MCF 10A (cell line): Measurements from ENCODE around the gene LPO. TPM values are rescaled to one million over a fixed set of nuclear protein-coding genes. Genes with fewer than 3 reads are reported as not detected.

Source experiments
- BruUV-seq: library from RNA; stranded (reverse); fragments of 400-500 nt; replicated peaks from 2 replicates; lab custom pipeline; 2021; lab: Mats Ljungman, UMichigan
- CTCF ChIA-PET: fragments of 300-600 bp; sonication (Branson Sonifier 250); formaldehyde crosslinking; extraction: SDS; loops from one replicate; lab custom pipeline; 2021; ENCODE audit warnings: antibody characterized with exemption, inconsistent platforms; lab: Yijun Ruan, JAX
- POLR2A ChIA-PET: fragments of 300-600, 350-650 bp; sonication (Branson Sonifier 250); formaldehyde crosslinking; extraction: SDS; loops from one replicate; lab custom pipeline; 2020; ENCODE audit warnings: antibody characterized with exemption, inconsistent platforms; lab: Yijun Ruan, JAX
- DNase-seq: peaks from one replicate; pipeline ENCODE4 v3.0.0-alpha.2; 2018; ENCODE audit not compliant: unreplicated experiment
- H3K27ac Mint-ChIP-seq: one replicate; pipeline ENCODE4 v1.8.0; 2022; ENCODE audit warnings: mild to moderate bottlenecking, low read depth, mixed read lengths; ENCODE audit not compliant: unreplicated experiment
- H3K27me3 Mint-ChIP-seq: one replicate; pipeline ENCODE4 v1.8.0; 2022; ENCODE audit warnings: mixed read lengths; ENCODE audit not compliant: insufficient read depth, unreplicated experiment
- H3K36me3 Mint-ChIP-seq: one replicate; pipeline ENCODE4 v1.8.0; 2022; ENCODE audit warnings: mild to moderate bottlenecking, moderate library complexity, mixed read lengths; ENCODE audit not compliant: insufficient read depth, unreplicated experiment
- H3K4me1 Mint-ChIP-seq: one replicate; pipeline ENCODE4 v1.8.0; 2022; ENCODE audit warnings: mixed read lengths; ENCODE audit not compliant: insufficient read depth, unreplicated experiment
- H3K4me3 Mint-ChIP-seq: one replicate; pipeline ENCODE4 v1.8.0; 2022; ENCODE audit warnings: mild to moderate bottlenecking, moderate library complexity, mixed read lengths; ENCODE audit not compliant: unreplicated experiment
- H3K9me3 Mint-ChIP-seq: one replicate; pipeline ENCODE4 v1.8.0; 2022; ENCODE audit warnings: mixed read lengths; ENCODE audit not compliant: unreplicated experiment
- CTCF ChIP-seq: fragments of 200-600 bp; IDR thresholded peaks from one replicate; pipeline ENCODE4 v1.8.0; 2022; ENCODE audit warnings: antibody characterized with exemption, mild to moderate bottlenecking; ENCODE audit not compliant: unreplicated experiment
- intact Hi-C: fragments of 100-400 bp; cut with micrococcal nuclease; formaldehyde crosslinking; loops from 2 replicates; pipeline ENCODE4 v1.14.1; 2022
- total RNA-seq: library from RNA; stranded (reverse); gene quantifications from 2 replicates; pipeline ENCODE4 v1.2.3, GENCODE V29; 2022

LPO gene
- total RNA-seq, 1 experiment from 2014 or later: not detected

- no peak overlapping the region for H3K4me3 Mint-ChIP-seq
- BruUV-seq: no TSS peak
- H3K27ac Mint-ChIP-seq: no peak overlapping the region
- CTCF ChIA-PET: interaction anchor here (0.6 to 1.0 kb wide), 3 partner anchors 9 to 445 kb away, joined by 3 to 5 read pairs (median 3); partner anchors contain the start of gene LPO
- peaks cover 48% of the 10 kb centered on the region for H3K27me3 Mint-ChIP-seq
- POLR2A ChIA-PET: no interaction called here
- peaks cover 5% of the 10 kb centered on the region for H3K4me1 Mint-ChIP-seq
- intact Hi-C loops: no loop called here
- no peak for DNase-seq
- TF ChIP-seq CTCF: no peak
- H3K9me3 Mint-ChIP-seq: no peaks in the 10 kb centered on the region
- H3K36me3 Mint-ChIP-seq: no peaks in the 10 kb centered on the region
Observed at GRCh38 chr17:58229384-58229783, 9.0 kb upstream of the LPO start.

- no TSS peak for BruUV-seq
- no peak for TF ChIP-seq CTCF
- intact Hi-C loops: no loop called here
- ChIA-PET CTCF (interaction anchor here (1.0 kb wide), 2 partner anchors 9 to 231 kb away, joined by 3 read pairs; partner anchors contain the start of gene LPO), POLR2A (no interaction called here)
- DNase-seq: no peak
- Mint-ChIP-seq H3K36me3 (no peaks in the 10 kb centered on the region), H3K9me3 (no peaks in the 10 kb centered on the region), H3K27ac (no peak overlapping the region), H3K4me1 (no peaks in the 10 kb centered on the region), H3K27me3 (peaks cover 53% of the 10 kb centered on the region), H3K4me3 (no peak overlapping the region)
Observed at GRCh38 chr17:58229881-58230280, 8.5 kb upstream of the LPO start.

GRCh38 chr17:58231641-58232040, 6.7 kb upstream of the LPO start:
- Mint-ChIP-seq H3K27ac (no peak overlapping the region), H3K4me1 (no peaks in the 10 kb centered on the region), H3K9me3 (no peaks in the 10 kb centered on the region), H3K4me3 (no peak overlapping the region), H3K36me3 (no peaks in the 10 kb centered on the region), H3K27me3 (peaks cover 71% of the 10 kb centered on the region)
- intact Hi-C loops: no loop called here
- ChIA-PET POLR2A (no interaction called here), CTCF (interaction anchor here (0.9 kb wide), 1 partner anchor 12 kb away, joined by 4 read pairs; no protein-coding TSS in a partner anchor)
- BruUV-seq: no TSS peak
- no peak for TF ChIP-seq CTCF
- DNase-seq: no peak

GRCh38 chr17:58232707-58233156, 5.7 kb upstream of the LPO start:
- BruUV-seq: no TSS peak
- POLR2A ChIA-PET: interaction anchor here (0.8 kb wide), 1 partner anchor 119 kb away, joined by 3 read pairs; the partner anchor contains the start of gene SUPT4H1
- no peaks in the 10 kb centered on the region for H3K9me3 Mint-ChIP-seq
- no peaks in the 10 kb centered on the region for H3K4me1 Mint-ChIP-seq
- CTCF ChIA-PET: interaction anchor here (0.8 kb wide), 1 partner anchor 111 kb away, joined by 5 read pairs; no protein-coding TSS in a partner anchor
- H3K27ac Mint-ChIP-seq: no peak overlapping the region
- peaks cover 69% of the 10 kb centered on the region for H3K27me3 Mint-ChIP-seq
- DNase-seq: peak; percentile 22
- no peak overlapping the region for H3K4me3 Mint-ChIP-seq
- H3K36me3 Mint-ChIP-seq: no peaks in the 10 kb centered on the region
- intact Hi-C loops: no loop called here
- no peak for TF ChIP-seq CTCF
